Esophagus mucosa (tissue), 1 donor: ENCODE measurements around the gene HEXD. TPM values are rescaled to one million over a fixed set of nuclear protein-coding genes. Genes with fewer than 3 reads are reported as not detected.

Experiments used
- ATAC-seq: fragments of 200-7000 bp; cut with Tn5 transposase; one replicate; pipeline ENCODE4 v1.9.1; 2020
- total RNA-seq: library from RNA; stranded (reverse); gene quantifications from one replicate; pipeline ENCODE4 v1.2.4, GENCODE V29; 2023
- donor health status: DM: yes; HTN: yes; CAD: no.

Gene HEXD
- total RNA-seq, 1 donor from 2014 or later: 9.8 TPM

DNA sequence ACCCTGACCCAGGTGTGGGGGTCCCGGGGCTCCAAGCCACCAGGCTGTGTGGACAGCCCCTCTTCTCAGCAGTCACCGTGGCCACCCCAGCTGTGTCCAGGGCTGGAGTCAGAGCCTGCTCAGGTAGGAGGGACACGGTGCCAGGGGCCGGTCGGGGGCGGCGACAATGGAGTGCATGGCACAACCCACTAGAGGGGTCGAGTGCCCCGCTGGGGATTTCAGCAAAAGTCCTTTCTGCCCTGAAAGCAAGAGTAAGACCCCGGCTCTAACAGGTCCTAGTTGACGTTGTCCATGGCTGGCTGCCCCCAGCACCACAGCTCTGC is 35.3 kb upstream of the HEXD start:
- no peak for ATAC-seq

DNA sequence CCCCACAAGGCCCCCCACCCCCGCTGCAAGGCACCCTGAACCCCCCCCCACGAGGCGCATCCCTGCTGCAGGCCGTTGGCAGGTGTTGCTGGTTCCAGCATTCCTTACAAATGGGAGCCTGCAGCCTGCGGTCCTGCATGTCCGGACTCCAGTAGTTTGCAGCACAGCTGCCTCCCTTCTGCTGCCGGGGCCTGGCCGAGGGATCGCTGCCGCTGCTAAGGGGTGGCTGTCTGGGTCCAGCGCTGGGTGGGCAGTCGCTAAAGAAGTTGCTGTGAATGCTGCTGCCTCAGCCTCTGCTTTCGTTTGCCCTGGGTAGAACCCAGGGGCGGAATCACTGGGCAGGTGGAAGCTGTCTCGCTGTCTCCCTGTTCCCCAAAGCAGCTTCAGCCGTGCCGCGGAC is 34.7 kb upstream of the HEXD start:
- ATAC-seq: no peak

DNA sequence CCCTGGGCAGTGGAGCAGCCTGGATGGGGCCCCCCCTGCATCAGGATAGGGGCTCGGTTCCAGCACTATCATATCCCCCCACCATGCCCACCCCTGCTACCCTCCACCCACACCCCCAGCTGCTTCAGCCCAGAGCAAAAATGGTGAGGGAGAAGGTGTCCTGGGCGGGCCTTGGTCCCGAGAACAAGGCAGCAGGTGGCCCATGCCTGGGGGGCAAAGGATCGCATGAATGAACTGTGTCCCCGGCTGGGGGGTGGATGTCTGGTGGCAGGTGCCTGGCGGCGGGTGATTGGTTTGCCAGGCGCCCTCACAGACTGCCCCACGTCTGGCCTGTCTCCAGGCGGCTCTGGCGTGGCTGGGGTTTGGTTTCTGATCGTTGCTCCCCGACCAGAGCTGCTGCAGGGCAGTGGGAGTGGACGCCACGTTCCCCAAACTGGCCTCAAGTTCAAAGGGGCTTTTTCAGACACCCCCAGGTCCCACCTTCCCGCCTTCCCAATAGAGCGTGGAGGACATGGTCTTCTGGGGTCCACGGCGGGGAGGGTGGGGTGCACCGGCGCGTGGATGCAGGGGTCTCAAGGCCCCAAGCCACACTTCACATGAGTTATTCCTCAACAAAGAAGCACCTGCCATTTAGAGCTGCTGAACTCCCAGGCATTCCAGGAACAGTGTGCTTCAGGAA is 34.0 kb upstream of the HEXD start:
- no peak for ATAC-seq

DNA sequence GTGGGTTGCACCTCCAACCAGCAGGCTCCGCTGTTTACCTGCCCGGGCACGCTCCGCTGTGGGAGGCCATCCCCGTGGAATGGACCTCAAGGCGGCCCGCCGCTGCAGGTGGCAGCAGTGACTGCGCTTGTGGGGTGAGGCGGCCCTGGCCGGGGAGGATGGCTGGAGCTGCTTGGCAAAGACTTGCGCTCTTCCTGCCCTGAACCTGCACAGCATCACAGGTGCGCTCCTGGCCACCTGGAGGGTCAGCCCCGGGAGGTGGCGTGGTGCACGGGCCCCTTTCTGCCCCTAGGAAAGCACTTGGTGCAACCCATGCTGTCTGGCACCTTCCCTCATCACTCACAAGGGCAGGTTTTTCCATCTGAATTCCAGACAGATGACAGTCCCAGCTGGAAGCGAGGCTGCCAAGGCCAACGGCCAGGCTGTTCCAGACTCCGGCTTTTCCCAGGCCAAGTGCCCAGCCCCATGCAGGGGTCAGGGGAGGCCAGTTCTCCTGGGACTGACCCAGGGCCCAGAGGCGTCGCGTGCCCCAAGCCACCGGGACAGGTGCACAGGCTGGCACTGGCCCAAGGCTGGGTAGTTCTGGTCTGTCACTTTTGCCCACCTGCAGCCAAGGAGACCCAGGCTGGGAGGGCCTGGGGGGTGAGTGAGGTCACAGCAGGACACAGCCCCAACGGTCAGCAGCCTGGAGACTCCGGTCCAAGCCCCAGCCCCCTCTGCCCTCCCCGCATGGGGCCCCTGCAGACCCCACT is 33.2 kb upstream of the HEXD start:
- ATAC-seq: peak; percentile 86

DNA sequence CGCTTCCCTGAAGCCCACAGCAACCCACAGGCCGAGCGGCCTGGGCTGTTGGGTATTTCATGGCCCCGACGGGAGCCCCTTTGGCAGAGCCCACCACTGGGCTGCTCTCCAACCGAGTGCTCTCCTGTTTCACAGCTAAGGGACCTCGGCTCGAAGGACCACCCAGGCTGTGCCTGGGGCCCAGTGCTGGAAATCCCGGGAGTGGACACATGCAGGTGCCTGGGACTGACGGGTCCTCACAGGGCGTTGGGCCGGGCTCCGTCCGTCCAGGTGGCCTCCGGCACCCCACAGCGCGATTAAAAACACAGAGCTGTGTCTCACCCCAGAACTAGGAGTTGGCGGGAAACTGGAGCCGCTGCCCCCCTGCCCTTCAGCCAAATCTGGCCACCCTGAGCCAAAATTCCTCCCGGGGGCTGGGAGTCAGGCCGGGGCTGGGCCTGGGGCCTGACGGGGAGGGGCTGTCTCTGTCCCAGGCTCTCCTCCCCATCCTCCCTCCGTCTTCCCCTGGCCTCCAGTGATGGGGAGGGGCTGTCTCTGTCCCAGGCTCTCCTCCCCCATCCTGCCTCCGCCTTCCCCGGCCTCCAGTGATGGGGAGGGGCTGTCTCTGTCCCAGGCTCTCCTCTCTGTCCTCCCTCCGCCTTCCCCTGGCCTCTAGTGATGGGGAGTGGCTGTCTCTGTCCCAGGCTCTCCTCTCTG is 32.4 kb upstream of the HEXD start:
- ATAC-seq: no peak

DNA sequence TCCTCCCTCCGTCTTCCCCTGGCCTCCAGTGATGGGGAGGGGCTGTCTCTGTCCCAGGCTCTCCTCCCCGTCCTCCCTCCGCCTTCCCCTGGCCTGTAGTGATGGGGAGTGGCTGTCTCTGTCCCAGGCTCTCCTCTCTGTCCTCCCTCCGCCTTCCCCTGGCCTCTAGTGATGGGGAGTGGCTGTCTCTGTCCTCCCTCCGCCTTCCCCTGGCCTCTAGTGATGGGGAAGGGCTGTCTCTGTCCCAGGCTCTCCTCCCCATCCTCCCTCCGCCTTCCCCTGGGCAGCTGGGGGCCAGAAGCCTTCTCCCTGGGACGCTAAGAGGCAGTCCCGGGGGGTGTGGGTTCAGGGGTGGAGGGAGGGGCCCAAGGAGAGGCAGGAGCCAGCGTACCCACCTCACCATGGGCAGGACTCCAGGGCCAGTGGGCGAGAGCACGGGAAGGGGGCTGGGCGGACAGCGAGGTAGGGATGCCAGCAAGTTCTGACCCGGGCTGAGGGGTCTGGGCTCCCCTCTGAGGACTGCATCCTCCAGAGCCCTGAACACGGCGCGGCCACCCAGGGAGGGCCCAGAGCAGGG is 31.8 kb upstream of the HEXD start:
- no peak for ATAC-seq

DNA sequence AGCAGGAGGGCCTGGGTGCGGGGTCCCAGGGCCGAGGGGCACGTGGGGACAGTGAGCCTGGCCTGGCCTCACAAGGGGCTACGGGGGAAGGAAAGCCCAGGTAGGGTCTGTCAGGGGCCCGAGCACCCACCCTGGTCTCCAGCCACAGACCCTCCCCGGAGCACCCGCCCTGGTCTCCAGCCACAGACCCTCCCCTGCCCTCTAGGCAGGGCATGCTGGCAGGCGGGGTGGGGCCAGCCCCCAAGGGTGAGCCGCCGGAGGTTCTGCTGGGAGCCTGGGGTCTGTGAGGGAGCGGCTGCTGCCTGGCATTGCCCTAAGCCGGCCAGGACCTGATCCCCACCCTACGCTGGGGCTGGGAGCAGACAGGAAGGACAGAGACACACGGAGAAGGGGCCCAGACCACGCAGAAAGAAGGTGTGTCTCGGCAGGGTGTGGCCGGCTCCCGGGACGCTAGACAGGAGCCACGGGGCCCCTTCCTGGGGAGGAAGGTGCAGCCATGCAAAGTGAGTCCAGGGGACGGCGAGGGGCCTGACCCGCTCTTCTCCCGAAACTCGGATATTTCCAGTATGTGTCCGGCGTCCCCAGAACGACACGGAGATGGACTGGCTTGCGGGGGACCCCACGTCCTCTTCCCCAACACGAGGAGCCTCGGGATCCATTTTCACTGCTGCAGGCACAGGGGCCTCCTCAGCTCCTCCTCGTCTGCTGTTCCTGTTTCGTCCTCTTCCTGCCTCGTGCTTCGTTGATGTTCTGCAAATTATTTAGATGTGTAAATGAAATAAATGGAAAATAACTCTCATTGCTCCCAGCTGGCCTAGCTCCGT is 31.1 kb upstream of the HEXD start:
- ATAC-seq: no peak

DNA sequence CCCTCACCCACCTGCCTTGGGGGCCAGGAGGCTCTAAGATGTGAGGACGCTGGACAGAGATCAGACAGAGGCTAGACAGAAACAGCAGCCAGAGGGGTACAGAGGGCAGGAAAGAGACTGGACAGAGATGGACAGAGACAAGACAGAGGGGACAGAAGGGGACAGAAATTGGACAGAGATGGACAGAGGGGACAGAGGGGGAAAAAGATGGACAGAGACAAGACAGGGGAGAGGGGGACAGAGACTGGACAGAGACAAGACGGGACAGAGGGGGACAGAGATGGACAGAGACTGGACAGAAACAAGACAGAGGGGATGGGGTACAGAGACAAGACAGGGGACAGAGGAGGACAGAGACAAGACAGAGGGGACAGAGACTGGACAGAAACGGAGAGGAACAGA is 30.4 kb upstream of the HEXD start:
- ATAC-seq: no peak

DNA sequence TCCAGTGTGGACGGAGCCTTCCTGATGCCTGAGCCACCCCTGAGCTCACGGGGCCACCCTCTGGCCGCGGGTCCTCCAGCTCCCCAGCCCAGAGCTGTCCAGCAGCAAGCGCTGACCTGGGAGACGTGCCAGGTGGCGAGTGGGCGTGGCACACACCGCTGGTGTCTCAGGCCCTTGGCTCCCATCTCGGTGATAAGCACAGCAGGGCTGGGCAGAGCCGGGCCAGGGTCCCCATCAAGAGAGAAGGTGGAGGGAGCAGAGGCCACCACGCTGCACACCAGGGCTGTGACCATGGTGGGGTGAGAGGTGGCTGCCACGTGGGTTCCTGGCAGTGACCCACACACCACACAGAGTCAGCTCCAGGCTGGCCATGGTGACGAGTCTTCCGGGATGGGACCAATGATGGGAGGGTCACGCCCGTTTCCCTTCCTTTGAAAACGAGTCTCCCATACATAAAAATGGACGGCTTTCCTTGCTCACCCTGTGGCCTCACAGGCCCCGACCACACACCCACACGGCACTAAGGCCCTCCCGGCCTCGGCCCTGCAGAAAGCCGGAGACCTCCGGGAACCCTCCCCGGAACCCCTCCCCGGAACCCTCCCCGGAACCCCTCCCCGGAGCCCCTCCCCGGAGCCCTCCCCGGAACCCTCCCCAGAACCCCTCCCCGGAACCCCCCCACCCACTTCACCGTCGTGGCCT is 29.8 kb upstream of the HEXD start:
- peak; percentile 11 for ATAC-seq

DNA sequence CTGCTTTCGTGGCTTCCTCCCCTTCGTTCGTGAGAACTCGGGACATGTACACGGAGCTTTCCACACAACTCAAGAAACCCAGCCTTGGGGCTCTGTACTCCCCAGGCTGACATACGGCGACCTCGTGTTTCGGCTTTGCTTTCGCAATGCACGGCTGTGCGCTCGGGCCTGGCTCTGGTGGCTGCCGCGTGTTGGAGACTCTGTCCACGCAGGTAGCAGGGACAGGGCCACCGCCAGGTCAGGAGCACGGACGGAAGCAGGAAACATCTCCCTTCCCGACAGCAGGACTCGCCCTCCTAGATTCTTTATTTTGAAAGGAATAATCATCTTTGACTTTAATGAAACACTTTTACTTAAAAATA is 29.2 kb upstream of the HEXD start:
- no peak for ATAC-seq

DNA sequence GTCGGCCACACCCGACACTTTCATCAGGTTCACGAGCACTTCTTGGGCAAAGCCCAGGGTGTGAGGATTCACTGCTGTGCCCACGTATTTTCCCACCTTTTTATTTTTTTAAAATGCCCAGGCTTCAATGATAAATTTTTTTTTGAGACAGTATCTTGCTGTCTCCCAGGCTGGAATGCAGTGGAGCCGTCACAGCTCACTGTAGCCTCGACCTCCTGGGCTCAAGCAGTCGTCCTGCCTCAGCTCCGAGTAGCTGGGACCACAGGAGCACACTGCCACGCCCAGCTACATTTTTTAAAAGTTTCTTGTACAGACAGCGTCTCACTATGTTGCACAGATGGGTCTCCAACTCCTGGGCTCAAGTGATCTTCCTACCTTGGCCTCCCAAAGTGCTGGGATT is 28.8 kb upstream of the HEXD start:
- ATAC-seq: no peak

DNA sequence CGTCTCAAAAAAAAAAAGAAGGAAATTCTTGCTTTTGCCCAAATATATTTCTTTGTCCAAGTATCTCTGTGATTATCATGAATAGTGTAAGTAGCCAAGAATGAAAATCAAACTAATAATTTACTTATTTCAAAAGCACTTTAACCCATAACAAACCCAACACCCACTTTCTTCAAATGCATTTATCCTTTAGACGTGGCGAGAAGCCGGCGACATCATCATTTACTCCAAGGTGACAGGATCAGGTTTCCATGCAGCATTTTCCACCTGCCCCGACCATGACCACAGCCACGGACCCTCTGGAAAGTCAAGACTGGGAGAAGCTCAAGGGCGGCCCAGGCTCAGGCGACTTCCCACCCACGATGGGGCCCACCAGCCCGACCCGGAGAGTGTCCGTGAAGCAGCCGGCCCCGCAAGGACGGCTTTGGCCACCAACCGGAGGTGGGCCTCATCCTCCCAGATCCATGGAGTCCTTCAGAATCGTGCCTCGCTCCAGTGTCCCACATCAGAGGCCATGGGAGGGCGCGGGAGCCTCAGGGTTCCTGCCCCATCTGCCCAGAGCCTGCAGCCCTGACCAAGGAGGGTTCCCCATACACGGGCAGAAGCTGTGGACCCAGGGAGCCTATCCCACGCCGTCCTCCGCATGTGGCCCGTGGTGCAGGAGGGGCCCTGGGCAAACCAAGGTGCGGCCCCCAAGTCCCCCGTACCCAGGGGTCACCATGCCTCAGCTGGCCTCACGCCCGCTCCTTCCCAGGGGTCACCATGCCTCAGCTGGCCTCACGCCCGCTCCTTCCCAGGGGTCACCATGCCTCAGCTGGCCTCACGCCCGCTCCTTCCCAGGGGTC is 27.9 kb upstream of the HEXD start:
- ATAC-seq: peak; percentile 10

DNA sequence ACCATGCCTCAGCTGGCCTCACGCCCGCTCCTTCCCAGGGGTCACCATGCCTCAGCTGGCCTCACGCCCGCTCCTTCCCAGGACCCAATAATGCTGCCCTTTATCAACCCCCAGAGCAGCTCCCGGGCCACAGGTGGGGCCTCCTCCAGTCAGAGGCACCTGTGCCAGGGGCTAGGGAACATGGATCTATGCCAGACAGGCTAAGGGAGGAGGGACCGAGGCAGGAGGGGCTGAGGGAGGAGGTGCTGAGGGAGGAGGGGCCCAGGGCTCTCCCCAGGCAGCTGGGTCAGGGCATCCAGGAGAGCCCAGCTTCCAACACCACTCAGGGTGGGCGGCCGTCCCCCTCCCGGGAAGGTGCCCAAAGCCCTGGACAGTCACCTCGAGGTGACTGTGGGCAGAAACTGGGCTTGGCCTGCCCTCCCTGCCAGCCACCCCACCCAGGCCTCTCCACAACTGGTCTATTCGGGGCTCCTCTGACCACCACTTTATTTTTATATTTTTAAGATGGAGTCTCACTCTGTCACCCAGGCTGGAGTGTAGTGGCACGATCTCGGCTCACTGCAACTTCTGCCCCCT is 27.2 kb upstream of the HEXD start:
- no peak for ATAC-seq

DNA sequence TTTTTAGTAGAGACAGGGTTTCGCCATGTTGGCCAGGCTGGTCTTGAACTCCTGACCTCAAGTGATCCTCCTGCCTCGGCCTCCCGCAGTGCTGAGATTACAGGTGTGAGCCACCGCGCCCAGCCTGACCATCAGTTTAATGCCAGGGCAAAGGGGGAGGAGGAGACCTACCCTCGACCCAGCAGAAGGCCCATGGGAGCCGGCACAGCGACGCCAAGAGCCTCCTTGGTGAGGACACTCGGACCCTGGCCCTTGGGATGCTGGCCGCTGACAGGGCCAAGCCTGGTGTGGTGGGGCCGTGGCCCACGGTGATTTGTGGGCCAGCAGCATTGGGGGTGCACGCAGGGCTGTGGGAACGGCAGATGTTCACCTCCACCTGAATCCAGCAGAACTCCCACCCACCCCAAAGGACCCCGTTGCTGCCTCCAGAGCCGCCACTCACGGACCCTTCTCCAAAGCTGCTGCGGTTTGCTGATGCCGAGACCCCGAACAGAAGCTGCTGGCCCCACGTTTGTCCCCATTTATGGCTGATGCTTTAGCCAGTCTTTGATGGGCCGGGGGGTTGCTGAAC is 26.6 kb upstream of the HEXD start:
- ATAC-seq: no peak

DNA sequence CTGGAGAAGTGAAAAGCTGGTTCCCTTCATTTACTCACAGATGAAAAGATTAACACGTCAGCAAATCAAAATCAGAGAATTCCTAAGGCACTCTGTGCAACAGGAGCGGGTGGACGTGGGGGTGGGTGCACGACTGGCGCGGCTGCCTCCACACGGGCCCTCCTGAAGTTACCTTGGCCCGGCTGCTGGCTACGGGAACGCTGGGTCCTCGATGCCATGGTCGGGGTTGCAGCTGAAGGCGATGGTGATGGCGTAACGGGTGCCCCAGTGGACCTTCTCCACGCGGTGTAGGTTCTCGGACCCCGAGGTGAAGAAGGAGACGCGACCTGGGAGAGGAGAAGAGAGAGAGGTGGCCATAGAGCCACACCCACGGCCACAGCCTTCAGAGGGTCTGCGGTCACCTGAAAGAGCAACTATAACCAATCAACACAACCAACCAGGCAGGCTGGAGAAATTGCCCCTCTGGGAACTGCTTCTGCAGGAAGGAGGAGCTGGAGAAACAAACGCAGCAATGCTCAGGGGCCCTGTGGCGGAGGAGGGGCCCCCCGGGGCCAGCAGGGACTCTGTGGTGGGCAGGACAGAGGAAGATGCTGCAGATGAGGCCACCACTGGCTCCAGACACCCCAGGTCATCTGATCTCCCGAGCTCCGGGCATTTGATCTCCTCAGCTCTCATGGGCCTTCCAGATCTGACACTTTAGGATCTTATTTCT is 25.8 kb upstream of the HEXD start:
- no peak for ATAC-seq

DNA sequence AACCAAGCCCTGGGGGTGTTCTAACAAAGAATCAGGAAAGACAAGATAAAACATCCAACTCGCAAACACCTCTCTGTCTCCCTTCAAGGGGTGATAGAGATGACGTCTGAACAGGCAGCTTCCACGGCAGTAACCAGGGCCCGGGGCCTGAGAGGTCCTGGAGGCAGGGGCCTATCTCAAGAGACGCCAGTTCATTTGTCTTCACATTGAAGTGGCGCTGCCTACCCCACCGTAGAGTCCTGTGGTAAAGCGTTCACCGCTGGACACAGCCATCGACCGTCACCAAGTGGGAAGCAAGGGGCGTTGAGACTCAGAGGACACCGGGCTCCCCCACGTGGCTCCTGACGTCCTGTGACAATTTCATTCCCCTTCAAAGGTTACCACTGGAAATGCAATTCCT is 25.2 kb upstream of the HEXD start:
- no peak for ATAC-seq

DNA sequence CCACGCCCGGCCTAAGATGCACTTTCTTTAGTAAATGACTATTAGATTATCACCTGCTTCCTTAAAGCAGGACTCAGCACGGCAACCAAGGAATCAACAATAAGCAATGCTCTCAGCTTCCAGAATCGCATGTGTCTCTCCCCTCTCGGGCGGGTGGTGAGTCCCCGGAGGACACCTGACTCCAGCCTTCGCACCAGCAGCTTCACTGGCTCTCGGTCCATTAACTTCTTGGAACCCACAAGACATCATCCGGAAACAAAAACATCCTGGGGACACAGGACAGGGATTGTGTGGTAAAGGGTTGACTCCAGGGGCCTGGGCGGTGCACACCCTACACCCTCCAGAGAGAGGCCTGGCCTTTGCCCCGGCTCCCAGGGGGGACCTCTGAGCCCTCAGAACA is 23.9 kb upstream of the HEXD start:
- ATAC-seq: no peak

DNA sequence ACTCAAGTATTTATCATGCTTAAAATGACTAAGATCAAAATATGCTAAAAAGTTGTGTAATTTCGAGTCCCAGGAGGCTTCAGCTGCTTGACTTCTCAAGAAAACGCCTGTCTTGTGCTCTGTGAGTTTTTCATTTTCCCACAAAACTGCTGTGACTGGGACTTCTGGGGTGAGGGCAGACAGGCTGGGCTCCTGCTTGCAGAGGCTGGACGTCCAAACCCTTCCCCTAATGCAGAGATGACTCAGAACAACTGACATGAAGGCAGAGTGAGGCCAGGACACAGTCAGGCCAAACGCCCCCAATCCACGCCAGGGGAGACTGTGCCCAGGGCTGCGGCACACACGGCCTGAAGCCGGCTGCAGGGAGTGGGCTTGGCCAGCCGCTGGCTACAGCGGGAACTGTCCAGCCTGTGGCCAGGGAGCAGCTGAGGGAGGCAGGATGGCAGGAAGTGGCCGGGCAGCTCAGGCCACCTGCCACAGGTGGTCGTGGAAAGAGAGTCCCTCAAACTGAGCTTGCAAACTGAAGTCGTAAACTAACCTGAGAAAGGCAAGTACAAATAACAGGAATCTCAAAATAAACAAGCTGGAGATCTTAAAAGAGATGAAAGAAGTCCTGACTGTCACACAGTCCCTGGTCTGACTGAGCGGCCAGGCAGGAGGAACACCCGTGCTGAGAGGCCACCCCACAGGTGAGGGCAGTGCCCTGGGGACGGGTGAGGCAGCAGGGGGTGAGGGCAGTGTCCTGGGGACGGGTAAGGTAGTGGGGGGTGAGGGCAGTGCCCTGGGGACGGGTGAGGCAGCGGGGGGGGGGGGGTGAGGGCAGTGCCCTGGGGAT is 21.3 kb upstream of the HEXD start:
- no peak for ATAC-seq
